Neural progenitor cell (in vitro differentiated cells): ENCODE measurements around the gene EYS. TPM values are rescaled to one million over a fixed set of nuclear protein-coding genes. Genes with fewer than 3 reads are reported as not detected.

Experiments
- DNase-seq: peaks from one replicate; pipeline ENCODE4 v3.0.0-alpha.2; 2016; ENCODE audit warnings: low spot score
- H2AFZ ChIP-seq: fragments of 200-600 bp; sonication (generic); replicated peaks from 2 replicates; pipeline ENCODE4 v1.6.1; 2016; ENCODE audit warnings: antibody characterized with exemption
- H3F3A ChIP-seq: fragments of 200-600 bp; sonication (generic); 2 replicates; pipeline ENCODE4 v1.6.1; 2016; ENCODE audit warnings: antibody characterized with exemption, low read depth
- H3K27ac ChIP-seq: fragments of 200-600 bp; sonication (generic); 2 replicates; pipeline ENCODE4 v1.5.1; 2016; ENCODE audit warnings: mild to moderate bottlenecking
- H3K27me3 ChIP-seq: fragments of 200-600 bp; sonication (generic); 2 replicates; pipeline ENCODE4 v1.6.1; 2016; ENCODE audit warnings: mild to moderate bottlenecking, moderate library complexity
- H3K36me3 ChIP-seq: fragments of 200-600 bp; sonication (generic); 2 replicates; pipeline ENCODE4 v1.5.1; 2016
- H3K4me1 ChIP-seq: fragments of 200-600 bp; sonication (generic); 2 replicates; pipeline ENCODE4 v1.6.1; 2016; ENCODE audit warnings: mixed run types
- H3K4me2 ChIP-seq: fragments of 200-600 bp; sonication (generic); 2 replicates; pipeline ENCODE4 v1.6.1; 2016
- H3K4me3 ChIP-seq: fragments of 200-600 bp; sonication (generic); 2 replicates; pipeline ENCODE4 v1.5.1; 2016
- H3K79me2 ChIP-seq: fragments of 200-600 bp; sonication (generic); 2 replicates; pipeline ENCODE4 v1.6.1; 2016; ENCODE audit warnings: low read depth
- H3K9ac ChIP-seq: fragments of 200-600 bp; sonication (generic); 2 replicates; pipeline ENCODE4 v1.6.1; 2016
- H3K9me3 ChIP-seq: fragments of 200-600 bp; sonication (generic); 2 replicates; pipeline ENCODE4 v1.5.1; 2016; ENCODE audit warnings: low read depth
- H4K20me1 ChIP-seq: fragments of 200-600 bp; sonication (generic); 2 replicates; pipeline ENCODE4 v1.6.1; 2016; ENCODE audit warnings: low read depth
- H3K27ac Mint-ChIP-seq: 3 replicates; pipeline ENCODE4 v1.8.0; 2021; ENCODE audit warnings: mixed read lengths
- H3K27me3 Mint-ChIP-seq: 2 replicates; pipeline ENCODE4 v1.8.0; 2022; ENCODE audit warnings: low read depth, mild to moderate bottlenecking, inconsistent platforms, moderate library complexity, mixed read lengths; ENCODE audit not compliant: insufficient read depth
- H3K36me3 Mint-ChIP-seq: 3 replicates; pipeline ENCODE4 v1.8.0; 2021; ENCODE audit warnings: mixed read lengths
- H3K4me1 Mint-ChIP-seq: 3 replicates; pipeline ENCODE4 v1.8.0; 2021; ENCODE audit warnings: mixed read lengths
- H3K4me3 Mint-ChIP-seq: 3 replicates; pipeline ENCODE4 v1.8.0; 2021; ENCODE audit warnings: mild to moderate bottlenecking, moderate library complexity, mixed read lengths
- H3K9me3 Mint-ChIP-seq: 3 replicates; pipeline ENCODE4 v1.8.0; 2020; ENCODE audit warnings: mixed read lengths
- EZH2 ChIP-seq: fragments of 200-600 bp; sonication (generic); IDR thresholded peaks from 2 replicates; pipeline ENCODE4 v1.6.1; 2017; ENCODE audit warnings: antibody characterized with exemption, mild to moderate bottlenecking, moderate library complexity
- EZH2phosphoT487 ChIP-seq: fragments of 200-600 bp; sonication (generic); IDR thresholded peaks from 2 replicates; pipeline ENCODE4 v1.6.1; 2017; ENCODE audit warnings: antibody characterized with exemption
- total RNA-seq: library from RNA; depleted of rRNA; stranded (reverse); fragments of >200 nt; gene quantifications from 2 replicates; pipeline ENCODE4 v1.2.3, GENCODE V29; 2015; ENCODE audit warnings: low replicate concordance
- TF ChIP-seq, protein P1 (sequence below): fragments of 200-600 bp; sonication (generic); IDR thresholded peaks from 2 replicates; pipeline ENCODE4 v1.5.1; 2017; ENCODE audit warnings: antibody characterized with exemption, mild to moderate bottlenecking

Gene EYS
- total RNA-seq, 1 donor from 2014 or later = not detected

DNA sequence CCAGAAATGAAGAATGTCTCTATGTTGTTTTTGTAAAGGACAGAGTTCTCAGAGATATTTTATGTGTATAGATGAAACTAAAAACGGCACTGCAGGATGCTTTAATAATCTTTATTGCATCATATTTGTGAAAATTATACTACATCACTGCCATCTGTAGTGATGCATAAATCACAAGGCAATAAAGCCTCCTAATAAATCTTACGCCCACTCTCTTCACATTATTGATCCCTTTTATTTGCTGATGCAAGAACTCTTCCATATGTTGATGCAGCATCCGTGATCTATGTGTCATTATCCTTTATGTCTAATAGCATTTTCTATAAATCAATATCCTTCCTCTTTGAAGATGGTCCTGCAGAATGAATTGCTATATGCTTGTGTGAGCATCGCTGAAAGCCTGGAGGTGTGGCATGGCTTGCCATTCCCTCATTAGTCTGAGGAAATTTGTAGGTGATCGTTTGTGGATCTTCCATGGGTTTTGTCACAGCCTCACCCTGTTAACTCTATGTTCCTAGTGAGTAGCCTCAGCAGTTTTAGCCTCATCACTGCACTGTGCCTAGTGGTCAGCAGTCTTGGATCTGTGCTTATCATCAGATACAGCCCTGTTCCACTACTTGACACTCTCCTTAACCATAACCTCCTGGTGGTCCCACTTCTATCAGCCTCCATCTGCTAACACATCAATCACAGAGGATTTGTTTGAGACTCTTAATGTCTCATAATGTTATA is 983.5 kb downstream of the EYS start:
- Histone ChIP-seq H3F3A (no peaks in the 10 kb centered on the region), H3K27me3 (no peaks in the 10 kb centered on the region), H3K9ac (no peak overlapping the region), H3K79me2 (no peaks in the 10 kb centered on the region), H4K20me1 (no peaks in the 10 kb centered on the region), H3K36me3 (no peaks in the 10 kb centered on the region), H3K4me3 (no peak overlapping the region), H3K9me3 (no peaks in the 10 kb centered on the region), H2AFZ (no peak overlapping the region), H3K4me1 (no peaks in the 10 kb centered on the region), H3K4me2 (no peak overlapping the region), H3K27ac (no peak overlapping the region)
- Mint-ChIP-seq H3K27me3 (peaks cover 2% of the 10 kb centered on the region), H3K27ac (no peak overlapping the region), H3K4me3 (no peak overlapping the region), H3K36me3 (no peaks in the 10 kb centered on the region), H3K9me3 (no peaks in the 10 kb centered on the region), H3K4me1 (no peaks in the 10 kb centered on the region)
- TF ChIP-seq, protein P1, sequence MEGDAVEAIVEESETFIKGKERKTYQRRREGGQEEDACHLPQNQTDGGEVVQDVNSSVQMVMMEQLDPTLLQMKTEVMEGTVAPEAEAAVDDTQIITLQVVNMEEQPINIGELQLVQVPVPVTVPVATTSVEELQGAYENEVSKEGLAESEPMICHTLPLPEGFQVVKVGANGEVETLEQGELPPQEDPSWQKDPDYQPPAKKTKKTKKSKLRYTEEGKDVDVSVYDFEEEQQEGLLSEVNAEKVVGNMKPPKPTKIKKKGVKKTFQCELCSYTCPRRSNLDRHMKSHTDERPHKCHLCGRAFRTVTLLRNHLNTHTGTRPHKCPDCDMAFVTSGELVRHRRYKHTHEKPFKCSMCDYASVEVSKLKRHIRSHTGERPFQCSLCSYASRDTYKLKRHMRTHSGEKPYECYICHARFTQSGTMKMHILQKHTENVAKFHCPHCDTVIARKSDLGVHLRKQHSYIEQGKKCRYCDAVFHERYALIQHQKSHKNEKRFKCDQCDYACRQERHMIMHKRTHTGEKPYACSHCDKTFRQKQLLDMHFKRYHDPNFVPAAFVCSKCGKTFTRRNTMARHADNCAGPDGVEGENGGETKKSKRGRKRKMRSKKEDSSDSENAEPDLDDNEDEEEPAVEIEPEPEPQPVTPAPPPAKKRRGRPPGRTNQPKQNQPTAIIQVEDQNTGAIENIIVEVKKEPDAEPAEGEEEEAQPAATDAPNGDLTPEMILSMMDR = no peak
- TF ChIP-seq EZH2 (no peak), EZH2phosphoT487 (no peak)
- DNase-seq = no peak

GRCh38 chr6:64721865-64722264 is 985.2 kb downstream of the EYS start:
- H3K27ac ChIP-seq = no peak overlapping the region
- Mint-ChIP-seq H3K27me3 (peaks cover 2% of the 10 kb centered on the region), H3K9me3 (no peaks in the 10 kb centered on the region), H3K36me3 (no peaks in the 10 kb centered on the region), H3K4me3 (no peak overlapping the region), H3K4me1 (no peaks in the 10 kb centered on the region), H3K27ac (no peak overlapping the region)
- no peaks in the 10 kb centered on the region for H3F3A ChIP-seq
- no peak overlapping the region for H2AFZ ChIP-seq
- H4K20me1 ChIP-seq = no peaks in the 10 kb centered on the region
- H3K4me1 ChIP-seq = no peaks in the 10 kb centered on the region
- H3K79me2 ChIP-seq = no peaks in the 10 kb centered on the region
- no peak for DNase-seq
- no peaks in the 10 kb centered on the region for H3K36me3 ChIP-seq
- TF ChIP-seq EZH2phosphoT487 (no peak), EZH2 (no peak)
- TF ChIP-seq, protein P1 = no peak
- H3K9ac ChIP-seq = no peak overlapping the region
- no peak overlapping the region for H3K4me2 ChIP-seq
- H3K4me3 ChIP-seq = no peak overlapping the region
- H3K9me3 ChIP-seq = no peaks in the 10 kb centered on the region
- no peaks in the 10 kb centered on the region for H3K27me3 ChIP-seq

DNA sequence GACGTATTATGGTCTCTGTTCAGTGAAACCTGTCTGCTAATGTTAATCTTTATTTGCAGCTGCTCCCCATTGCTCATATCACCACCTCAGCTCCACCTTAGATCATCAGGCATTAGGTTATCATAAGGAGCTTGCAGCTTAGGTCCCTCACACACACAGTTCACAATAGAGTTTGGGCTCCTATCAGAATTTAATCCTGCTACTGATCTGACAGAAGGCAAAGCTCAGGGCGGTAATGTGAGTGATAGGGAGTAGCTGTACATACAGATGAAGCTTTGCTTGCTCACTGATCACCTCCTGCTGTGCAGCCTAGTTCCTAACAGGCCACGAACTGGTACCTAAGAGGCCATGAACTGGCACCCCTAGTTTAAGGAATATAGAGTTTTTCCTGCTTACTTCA is 989.7 kb downstream of the EYS start:
- H3K27ac ChIP-seq = no peak overlapping the region
- H3K9me3 ChIP-seq = no peaks in the 10 kb centered on the region
- H3K36me3 ChIP-seq = no peaks in the 10 kb centered on the region
- no peak overlapping the region for H2AFZ ChIP-seq
- no peaks in the 10 kb centered on the region for H3K79me2 ChIP-seq
- no peak overlapping the region for H3K4me3 Mint-ChIP-seq
- peaks cover 2% of the 10 kb centered on the region for H3K27me3 Mint-ChIP-seq
- no peaks in the 10 kb centered on the region for H3K36me3 Mint-ChIP-seq
- peaks cover 5% of the 10 kb centered on the region for H3K4me1 ChIP-seq
- no peak overlapping the region for H3K4me2 ChIP-seq
- DNase-seq = no peak
- H3K27me3 ChIP-seq = no peaks in the 10 kb centered on the region
- TF ChIP-seq EZH2 = no peak
- TF ChIP-seq, protein P1 = no peak
- TF ChIP-seq EZH2phosphoT487 = no peak
- no peak overlapping the region for H3K9ac ChIP-seq
- H3K27ac Mint-ChIP-seq = no peak overlapping the region
- H3F3A ChIP-seq = no peaks in the 10 kb centered on the region
- H3K9me3 Mint-ChIP-seq = no peaks in the 10 kb centered on the region
- H3K4me1 Mint-ChIP-seq = peaks cover 9% of the 10 kb centered on the region
- H3K4me3 ChIP-seq = no peak overlapping the region
- H4K20me1 ChIP-seq = no peaks in the 10 kb centered on the region
